ENCODE results near the gene WDR88.

GRCh38 chr19:33096005-33096404 is 35.9 kb upstream of the WDR88 start:
- TF ChIP-seq, protein P1, sequence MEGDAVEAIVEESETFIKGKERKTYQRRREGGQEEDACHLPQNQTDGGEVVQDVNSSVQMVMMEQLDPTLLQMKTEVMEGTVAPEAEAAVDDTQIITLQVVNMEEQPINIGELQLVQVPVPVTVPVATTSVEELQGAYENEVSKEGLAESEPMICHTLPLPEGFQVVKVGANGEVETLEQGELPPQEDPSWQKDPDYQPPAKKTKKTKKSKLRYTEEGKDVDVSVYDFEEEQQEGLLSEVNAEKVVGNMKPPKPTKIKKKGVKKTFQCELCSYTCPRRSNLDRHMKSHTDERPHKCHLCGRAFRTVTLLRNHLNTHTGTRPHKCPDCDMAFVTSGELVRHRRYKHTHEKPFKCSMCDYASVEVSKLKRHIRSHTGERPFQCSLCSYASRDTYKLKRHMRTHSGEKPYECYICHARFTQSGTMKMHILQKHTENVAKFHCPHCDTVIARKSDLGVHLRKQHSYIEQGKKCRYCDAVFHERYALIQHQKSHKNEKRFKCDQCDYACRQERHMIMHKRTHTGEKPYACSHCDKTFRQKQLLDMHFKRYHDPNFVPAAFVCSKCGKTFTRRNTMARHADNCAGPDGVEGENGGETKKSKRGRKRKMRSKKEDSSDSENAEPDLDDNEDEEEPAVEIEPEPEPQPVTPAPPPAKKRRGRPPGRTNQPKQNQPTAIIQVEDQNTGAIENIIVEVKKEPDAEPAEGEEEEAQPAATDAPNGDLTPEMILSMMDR (IDR thresholded peaks at IDR 0.05): no peak
- TF ChIP-seq POLR2A (IDR thresholded peaks at IDR 0.05; ENCODE audit: low read depth) (no peak), POLR2AphosphoS5 (IDR thresholded peaks at IDR 0.05) (no peak)
